GM12878 (cell line): Measurements from ENCODE around the gene MAPRE2. TPM values are rescaled to one million over a fixed set of nuclear protein-coding genes. Genes with fewer than 3 reads are reported as not detected.
A peak's percentile ranks its signal among the peaks of the same experiment; 100 is the strongest.

Experiments
- ATAC-seq: fragments of 200-7000 bp; cut with Tn5 transposase; 3 replicates; pipeline ENCODE4 v1.9.1; 2020; ENCODE audit warnings: mild to moderate bottlenecking, moderate library complexity
- BruUV-seq: library from RNA; stranded (reverse); fragments of 400-500 nt; replicated peaks from 2 replicates; lab custom pipeline; 2021; lab: Mats Ljungman, UMichigan
- CTCF ChIA-PET: fragments of 300-600 bp; sonication (Branson Sonifier 250); formaldehyde crosslinking; extraction: SDS; loops from one replicate; lab custom pipeline; 2021; ENCODE audit warnings: inconsistent platforms; lab: Yijun Ruan, JAX
- POLR2A ChIA-PET: fragments of 350-600 bp; formaldehyde crosslinking; extraction: SDS; loops from one replicate; lab custom pipeline; 2021; ENCODE audit warnings: inconsistent platforms; lab: Charles Lee
- RAD21 ChIA-PET: fragments of 300-600 bp; sonication (Branson Sonifier 250); formaldehyde crosslinking; loops from one replicate; lab custom pipeline; 2023; ENCODE audit warnings: antibody characterized with exemption; ENCODE audit not compliant: unreplicated experiment; lab: Charles Lee
- SMC1A ChIA-PET: fragments of 300-600 bp; sonication (Branson Sonifier 250); formaldehyde crosslinking; loops from one replicate; lab custom pipeline; 2023; ENCODE audit not compliant: unreplicated experiment, uncharacterized antibody; lab: Charles Lee
- DNase-seq: peaks from one replicate; pipeline ENCODE4 v3.0.0-alpha.2; 2011; ENCODE audit warnings: low read depth, low spot score
- FAIRE-seq: peaks from 3 replicates; lab custom pipeline; 2011; peaks lifted over from hg19 to GRCh38; lab: Jason Lieb, UNC
- H2AFZ ChIP-seq: 2 replicates; pipeline ENCODE4 v1.6.0; 2011; ENCODE audit warnings: low read depth, low read length, control low read depth; ENCODE audit not compliant: control insufficient read depth
- H3K27ac ChIP-seq: 2 replicates; pipeline ENCODE4 v1.5.1; 2011; ENCODE audit warnings: control low read depth; ENCODE audit not compliant: control insufficient read depth, insufficient read depth
- H3K27me3 ChIP-seq, 2 experiments: replicated peaks in 1 of 2; 2 replicates each; pipeline versions ENCODE4 v1.6.0 to v1.6.1; 2011; ENCODE audit warnings: low read length in 1 of 2; ENCODE audit not compliant: control insufficient read depth in 2 of 2, insufficient read depth in 2 of 2
- H3K36me3 ChIP-seq, 2 experiments: 2 replicates each; pipeline ENCODE4 v1.5.1; 2011; ENCODE audit warnings: low read length in 1 of 2; ENCODE audit not compliant: control insufficient read depth in 2 of 2, insufficient read depth in 2 of 2
- H3K4me1 ChIP-seq: 2 replicates; pipeline ENCODE4 v1.6.1; 2011; ENCODE audit warnings: mild to moderate bottlenecking, low read length, moderate library complexity, mixed read lengths; ENCODE audit not compliant: control insufficient read depth, insufficient read depth
- H3K4me2 ChIP-seq: 2 replicates; pipeline ENCODE4 v1.6.0; 2011; ENCODE audit warnings: control low read depth; ENCODE audit not compliant: control insufficient read depth, insufficient read depth
- H3K4me3 ChIP-seq: fragments of 200-600 bp; sonication (generic); 2 replicates; pipeline ENCODE4 v1.5.1; 2016
- H3K79me2 ChIP-seq: 2 replicates; pipeline ENCODE4 v1.6.0; 2011; ENCODE audit warnings: low read length; ENCODE audit not compliant: control insufficient read depth, insufficient read depth
- H3K9ac ChIP-seq: 2 replicates; pipeline ENCODE4 v1.8.0; 2011; ENCODE audit warnings: low read length, control low read depth, mixed read lengths; ENCODE audit not compliant: control insufficient read depth, insufficient read depth
- H3K9me3 ChIP-seq: replicated peaks from 3 replicates; pipeline ENCODE4 v1.5.1; 2011; ENCODE audit warnings: mild to moderate bottlenecking, low read length; ENCODE audit not compliant: control insufficient read depth, insufficient read depth
- H4K20me1 ChIP-seq: 2 replicates; pipeline ENCODE4 v1.6.0; 2011; ENCODE audit not compliant: control insufficient read depth, insufficient read depth
- ATF2 ChIP-seq: IDR thresholded peaks from 2 replicates; pipeline ENCODE4 v1.6.1; 2012; ENCODE audit warnings: low read length, inconsistent platforms
- CREB1 ChIP-seq: IDR thresholded peaks from 2 replicates; pipeline ENCODE4 v1.6.1; 2012; ENCODE audit warnings: low read depth, mild to moderate bottlenecking, inconsistent platforms
- E4F1 ChIP-seq: fragments of 450-650 bp; IDR thresholded peaks from 2 replicates; pipeline ENCODE4 v1.6.1; 2018; ENCODE audit warnings: borderline replicate concordance, mild to moderate bottlenecking; ENCODE audit not compliant: partially characterized antibody
- ESRRA ChIP-seq: IDR thresholded peaks from 2 replicates; pipeline ENCODE4 v1.6.1; 2012; ENCODE audit warnings: mild to moderate bottlenecking, low read length, improper control_type of control experiment
- ETV6 ChIP-seq, 2 experiments: fragments of 450-650 bp in 1 of 2; IDR thresholded peaks in 1 of 2; conservative IDR thresholded peaks in 1 of 2; 2 replicates each; pipeline ENCODE4 v1.6.1; 2014; ENCODE audit warnings: antibody characterized with exemption in 1 of 2, borderline replicate concordance in 1 of 2, low read depth in 1 of 2, mild to moderate bottlenecking in 1 of 2, moderate library complexity in 1 of 2
- IKZF2 ChIP-seq, 2 experiments: fragments of 450-650 bp; IDR thresholded peaks; 2 replicates each; pipeline ENCODE4 v1.6.1; 2017; ENCODE audit warnings: mild to moderate bottlenecking in 2 of 2, moderate library complexity in 2 of 2
- JUNB ChIP-seq: IDR thresholded peaks from 2 replicates; pipeline ENCODE4 v1.6.1; 2016; ENCODE audit warnings: antibody characterized with exemption, mild to moderate bottlenecking
- MLLT1 ChIP-seq: fragments of 450-650 bp; IDR thresholded peaks from 2 replicates; pipeline ENCODE4 v1.6.1; 2016; ENCODE audit warnings: mild to moderate bottlenecking
- NR2C1 ChIP-seq: fragments of 450-650 bp; IDR thresholded peaks from 2 replicates; pipeline ENCODE4 v1.6.1; 2017; ENCODE audit warnings: antibody characterized with exemption, mild to moderate bottlenecking, moderate library complexity
- NR2F1 ChIP-seq: fragments of 450-650 bp; conservative IDR thresholded peaks from 2 replicates; pipeline ENCODE4 v1.6.1; 2017; ENCODE audit warnings: mild to moderate bottlenecking
- PKNOX1 ChIP-seq: fragments of 450-650 bp; IDR thresholded peaks from 2 replicates; pipeline ENCODE4 v1.6.1; 2016; ENCODE audit warnings: mild to moderate bottlenecking
- SKIL ChIP-seq: fragments of 450-650 bp; IDR thresholded peaks from 2 replicates; pipeline ENCODE4 v1.6.1; 2017; ENCODE audit warnings: mild to moderate bottlenecking, low read depth, inconsistent platforms; ENCODE audit not compliant: poor library complexity, severe bottlenecking
- TCF12 ChIP-seq: IDR thresholded peaks from 2 replicates; pipeline ENCODE4 v1.6.1; 2011; ENCODE audit warnings: low read depth, mild to moderate bottlenecking, low read length
- WGBS: methylation state at CpG from one replicate; pipeline ENCODE4 v1.1.6; 2016; ENCODE audit warnings: low lambda C conversion rate; ENCODE audit not compliant: insufficient replicate concordance, insufficient coverage; ENCODE audit errors: missing lambda C conversion rate; 5-methylcytosine and 5-hydroxymethylcytosine counted together
- in situ Hi-C: fragments of 300-500 bp; cut with MboI; formaldehyde crosslinking; loops from 9 replicates; pipeline ENCODE4 v1.14.3; 2018; ENCODE audit warnings: mixed read lengths
- intact Hi-C: fragments of 100-400 bp; cut with micrococcal nuclease; formaldehyde crosslinking; loops from one replicate; pipeline ENCODE4 v1.14.2; 2022; ENCODE audit not compliant: unreplicated experiment
- polyA plus RNA-seq, 11 experiments: library from polyadenylated mRNA; depleted of rRNA in 4 of 11; unstranded in 6 of 11; stranded (reverse) in 5 of 11; fragments of >200 nt; fragmentation: Nextera tagmentation in 4 of 11; fragmentation: Illumina TruSeq in 1 of 11; extraction: Ambion mirVana in 4 of 11; extraction: Trizol in 1 of 11; gene quantifications; 1 replicate in 1 of 11; 2 replicates in 10 of 11; pipeline versions ENCODE4 v1.2.1 to v1.2.3, GENCODE V29; 2011 to 2016; ENCODE audit warnings: inconsistent platforms in 2 of 11, missing spikeins in 2 of 11, low read depth in 1 of 11
- total RNA-seq, 4 experiments: library from RNA; depleted of rRNA in 3 of 4; stranded (reverse); fragments of >200 nt in 3 of 4; fragmentation: Illumina TruSeq in 1 of 4; extraction: Trizol in 1 of 4; gene quantifications; 2 replicates each; pipeline versions ENCODE4 v1.2.1 to v1.2.3, GENCODE V29; 2013 to 2021

MAPRE2 gene
- total and polyA plus RNA-seq, 10 of the 15 experiments (the other 5 are each of a cell fraction or from before 2014, with no cell fraction given) = 11.0 to 50.6 (median 24.0) TPM

- no peak overlapping the region for H3K9ac ChIP-seq
- 69% methylated on average over 2 of the region's 2 CpGs for WGBS
- no peak overlapping the region for H3K4me2 ChIP-seq
- H3K79me2 ChIP-seq = peaks cover 24% of the 10 kb centered on the region
- BruUV-seq = no TSS peak
- ChIA-PET SMC1A (interaction anchor here (0.7 to 5.5 kb wide), 7 partner anchors 8 to 35 kb away, joined by 3 to 53 read pairs (median 7); no protein-coding TSS in a partner anchor), CTCF (interaction anchor here (0.7 to 2.3 kb wide), 4 partner anchors 8 to 12 kb away, joined by 3 to 25 read pairs (median 3); no protein-coding TSS in a partner anchor), POLR2A (interaction anchor here (0.7 to 4.1 kb wide), 3 partner anchors 9 to 33 kb away, joined by 3 to 49 read pairs (median 7); no protein-coding TSS in a partner anchor), RAD21 (interaction anchor here (0.6 to 5.4 kb wide), 6 partner anchors 10 to 120 kb away, joined by 3 to 82 read pairs (median 4); no protein-coding TSS in a partner anchor)
- in situ Hi-C loops (no loop called here), intact Hi-C loops (no loop called here)
- no peaks in the 10 kb centered on the region for H3K27me3 ChIP-seq
- ATAC-seq (peak; percentile 44), FAIRE-seq (no peak), DNase-seq (no peak)
- no peak overlapping the region for H2AFZ ChIP-seq
- no peaks in the 10 kb centered on the region for H3K36me3 ChIP-seq
- no peak overlapping the region for H3K4me3 ChIP-seq
- H3K4me1 ChIP-seq = peaks cover 9% of the 10 kb centered on the region; the same call in 1 of the 2 replicates
- no peaks in the 10 kb centered on the region for H4K20me1 ChIP-seq
- no peak overlapping the region for H3K27ac ChIP-seq
- H3K9me3 ChIP-seq = no peaks in the 10 kb centered on the region
- TF ChIP-seq JUNB (peak; percentile 69), ETV6 (conservative IDR thresholded peaks at IDR 0.05 in 1 of 2, IDR thresholded peaks at IDR 0.05 in 1 of 2; ENCODE audit: borderline replicate concordance in 1 of 2, low read depth in 1 of 2) (peak in 1 of 2 experiments; percentile 84; a peak in 2 of 4 replicates), PKNOX1 (peak; percentile 49; the same call in 1 of the 2 replicates), NR2F1 (0 out of 2 replicates have a peak, but pooled peaks have one; percentile 23), E4F1 (no peak), MLLT1 (no peak), ATF2 (peak; percentile 24; the same call in 1 of the 2 replicates), SKIL (no peak), ESRRA (no peak), NR2C1 (no peak), CREB1 (peak; percentile 34; the same call in 1 of the 2 replicates), IKZF2 (IDR thresholded peaks at IDR 0.05) (0 out of 4 replicates have a peak, but pooled peaks of 1 of the 2 experiments have one; percentile 11), TCF12 (no peak)
Measured at GRCh38 chr18:35038881-35039491, 2.2 kb upstream of the MAPRE2 start.
